NCI-H524 treated with DMSO at 0.1 percent for 48 hours (cell line): Measurements from ENCODE around the gene LMTK2.
A peak's percentile ranks its signal among the peaks of the same experiment; 100 is the strongest.

Source experiments
- DNase-seq: peaks from one replicate; lab custom pipeline; 2025; lab: John Stamatoyannopoulos, UW

LMTK2 gene

DNA sequence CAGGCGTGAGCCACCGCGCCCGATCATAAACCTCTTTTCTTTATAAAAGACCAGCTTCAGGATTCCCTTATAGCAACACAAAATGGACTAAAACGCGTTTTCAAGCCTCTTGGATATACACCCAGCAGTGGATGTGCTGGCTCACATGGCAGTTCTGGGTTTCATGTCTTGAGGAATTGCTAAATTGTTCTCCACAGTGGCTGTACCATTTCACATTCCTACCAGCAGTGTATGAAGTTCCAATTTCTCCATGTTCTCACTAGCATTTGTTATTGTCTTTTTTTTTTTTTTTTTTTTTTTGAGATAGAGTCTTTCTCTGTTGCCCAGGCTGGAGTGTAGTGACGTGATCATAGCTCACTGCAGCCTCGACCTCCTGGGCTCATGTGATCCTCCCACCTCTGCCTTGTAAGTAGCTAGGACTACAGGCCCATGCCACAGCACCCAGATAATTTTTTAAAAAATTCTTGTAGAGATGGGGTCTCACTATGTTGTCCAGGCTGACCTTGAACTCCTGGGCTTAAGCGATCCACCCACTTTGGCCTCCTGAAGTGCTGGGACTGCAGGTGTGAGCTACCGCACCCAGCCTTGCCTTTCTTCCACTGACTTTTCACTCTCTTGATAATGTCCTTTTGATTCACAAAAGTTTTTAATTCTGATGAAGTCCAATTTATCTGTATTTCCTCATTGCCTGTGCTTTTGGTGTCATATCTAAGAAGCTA is 127.9 kb downstream of the LMTK2 start:
- no peak for DNase-seq

DNA sequence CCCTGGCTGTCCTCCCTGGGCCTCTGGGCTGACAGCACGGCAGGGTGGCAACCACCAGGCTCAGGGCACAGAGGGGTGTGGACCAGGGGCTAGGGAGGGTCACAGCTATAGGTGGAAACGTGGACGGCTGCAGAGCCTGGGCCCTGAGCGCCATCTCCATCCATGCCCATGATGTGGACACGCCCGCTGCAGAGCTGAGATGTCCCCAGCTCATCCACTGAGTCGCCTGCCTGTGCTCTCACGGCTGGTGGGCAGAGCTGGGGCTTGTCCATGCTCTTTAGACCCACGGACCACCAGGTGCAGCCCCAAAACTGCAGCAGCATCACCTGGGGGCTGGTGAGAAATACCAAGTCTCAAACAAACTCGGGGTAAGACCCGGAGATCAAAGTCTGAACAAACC is 129.2 kb downstream of the LMTK2 start:
- no peak for DNase-seq

DNA sequence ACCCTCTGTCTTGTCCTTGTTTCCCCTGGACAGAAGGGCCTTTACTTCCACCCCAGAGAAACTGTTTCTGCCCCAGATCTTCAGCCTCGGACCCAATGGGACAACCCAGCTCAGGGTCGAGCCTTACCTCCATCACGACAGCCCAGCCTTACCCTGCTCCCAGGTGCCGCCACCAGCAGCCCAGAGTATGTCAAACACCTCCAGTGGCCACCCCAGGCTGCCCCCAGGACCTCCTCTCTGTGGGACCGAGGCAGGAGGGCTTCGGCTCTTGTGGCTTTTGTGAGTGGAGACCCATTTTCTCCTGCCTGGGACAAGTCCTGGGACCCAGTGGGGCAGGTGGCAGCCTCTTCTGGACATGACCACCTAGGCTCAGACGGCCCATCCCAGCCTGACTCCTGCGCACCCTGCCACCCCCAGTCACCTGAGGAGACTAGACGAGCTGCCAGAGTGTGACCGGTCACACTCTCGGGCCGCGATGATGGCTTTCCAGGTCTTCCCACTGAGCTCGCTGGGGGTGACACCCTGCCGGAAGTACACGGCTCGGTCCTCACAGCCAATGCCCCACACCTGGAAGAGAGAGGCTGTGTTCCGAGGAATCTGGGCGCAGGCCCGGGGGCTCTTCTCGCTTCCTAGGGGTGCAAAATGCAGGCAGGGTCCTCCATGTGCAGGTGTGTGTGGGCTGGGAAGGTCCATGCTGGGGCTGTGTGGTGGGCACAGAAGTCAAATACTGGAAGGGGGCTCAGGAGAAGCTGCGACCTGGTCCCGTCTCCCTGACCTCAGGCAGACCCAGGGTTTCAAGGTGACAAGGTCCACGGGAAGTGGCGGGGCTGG is 129.9 kb downstream of the LMTK2 start:
- DNase-seq, result no peak

DNA sequence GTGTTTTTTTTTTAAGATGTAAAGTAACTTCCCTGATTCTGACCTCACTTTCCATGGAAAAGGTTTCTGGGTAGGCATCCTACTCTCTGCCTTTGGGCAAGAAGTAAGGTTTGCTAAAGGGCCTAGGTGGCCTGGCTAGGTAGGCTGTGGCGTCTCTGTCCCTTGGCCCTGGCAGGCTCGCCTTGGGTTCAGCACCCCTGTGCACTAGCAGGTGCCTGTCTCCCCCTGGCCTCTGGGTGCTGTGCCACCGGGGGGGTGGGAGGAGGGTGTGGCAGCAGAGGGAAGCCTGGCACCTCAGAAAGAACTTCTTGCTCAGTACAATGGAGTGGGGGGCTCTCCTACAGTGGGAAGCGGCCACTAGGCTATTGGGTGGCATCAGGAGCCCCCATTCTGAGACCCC is 131.4 kb downstream of the LMTK2 start:
- DNase-seq, result no peak

DNA sequence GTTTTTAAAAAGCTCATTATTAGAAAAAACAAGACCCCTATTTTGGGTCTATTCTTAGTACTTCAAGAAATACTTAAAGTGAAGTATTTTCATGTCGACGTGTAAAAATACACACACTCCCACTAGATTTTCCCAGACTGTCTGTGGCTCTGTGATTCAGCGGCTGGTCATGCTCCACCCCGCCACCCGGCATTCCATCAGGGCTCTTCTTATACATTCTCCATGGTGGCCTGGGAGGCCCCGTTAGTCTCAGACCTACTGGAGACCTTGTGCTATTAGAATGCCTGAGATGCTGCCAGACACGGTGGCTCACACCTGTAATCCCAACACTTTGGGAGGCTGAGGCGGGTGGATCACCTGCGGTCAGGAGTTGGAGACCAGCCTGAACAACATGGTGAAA is 132.3 kb downstream of the LMTK2 start:
- no peak for DNase-seq

DNA sequence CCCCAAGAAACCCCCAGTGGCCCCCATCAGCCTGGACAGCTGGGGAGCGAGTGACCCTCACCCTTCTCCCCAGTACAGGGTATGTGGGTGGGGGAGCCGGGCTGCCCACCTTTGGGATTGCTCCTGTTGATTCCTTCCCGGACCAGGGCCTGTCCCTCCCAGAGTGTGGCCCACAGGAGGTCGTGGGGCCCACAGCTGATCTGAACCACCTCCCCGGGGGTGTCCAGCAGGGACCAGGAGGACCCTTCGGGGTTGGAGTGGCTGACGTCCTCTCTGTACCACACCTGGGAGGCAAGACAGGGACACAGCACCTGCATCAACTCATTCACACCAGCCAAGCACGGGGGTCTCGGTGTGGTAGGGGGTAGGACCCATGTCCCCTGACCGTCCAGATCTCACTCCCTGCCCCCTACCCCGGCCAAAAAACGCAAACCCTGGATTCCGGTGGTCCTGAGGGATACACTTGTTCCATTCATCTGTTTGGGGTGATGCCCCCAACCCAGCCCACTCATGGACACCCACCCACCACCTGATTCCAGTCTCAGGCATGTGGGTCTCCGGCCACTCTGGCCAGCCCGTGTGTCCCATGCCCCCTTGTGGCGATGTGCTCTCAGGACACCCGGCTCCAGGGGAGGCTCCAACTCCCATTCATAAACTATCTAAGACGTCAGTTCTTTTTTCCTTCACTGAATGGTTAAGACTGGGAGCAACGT is 134.5 kb downstream of the LMTK2 start:
- no peak for DNase-seq

DNA sequence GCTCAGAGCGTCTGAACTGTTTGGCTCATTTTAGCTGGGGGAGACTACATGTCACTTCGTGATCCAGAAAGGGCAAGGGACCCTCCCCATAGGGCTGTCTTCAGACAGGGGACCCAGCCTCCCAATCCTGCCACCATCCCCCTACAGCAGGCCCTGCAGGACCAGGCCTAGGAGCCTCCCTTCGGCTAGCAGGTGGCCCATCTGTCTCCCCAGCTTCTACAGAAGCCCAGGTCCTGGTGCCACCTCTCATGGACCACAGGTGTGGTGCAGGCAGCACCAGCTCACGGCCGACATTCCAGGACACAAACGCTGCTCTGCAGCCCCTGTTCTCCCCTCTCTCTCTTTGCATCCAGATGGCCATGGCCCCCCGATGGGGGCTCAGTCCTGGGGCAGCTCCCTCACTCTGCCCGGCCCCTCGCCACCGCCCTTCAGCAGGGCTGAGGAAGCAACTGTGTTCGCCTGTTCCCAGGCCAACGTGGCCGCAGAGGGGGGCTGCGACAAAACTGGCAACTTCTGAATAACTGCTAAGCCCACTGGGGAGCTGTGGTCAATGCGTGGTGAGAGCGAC is 135.1 kb downstream of the LMTK2 start:
- DNase-seq, result no peak

DNA sequence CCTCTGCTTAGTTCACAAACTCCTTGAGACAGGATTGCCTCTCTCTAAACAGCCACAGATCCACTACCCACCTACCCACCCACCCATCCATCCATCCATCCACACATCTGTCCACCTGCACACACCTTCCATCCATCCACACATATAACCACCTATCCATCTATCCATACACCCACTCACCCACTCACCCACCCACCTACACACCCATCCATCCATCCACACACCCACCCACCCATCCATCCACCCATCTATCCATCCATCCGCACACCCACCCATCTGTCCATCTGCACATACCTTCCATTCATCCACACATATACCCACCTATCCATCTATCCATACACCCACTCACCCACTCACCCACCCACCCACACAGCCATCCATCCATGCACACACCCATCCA is 135.7 kb downstream of the LMTK2 start:
- DNase-seq, result no peak

DNA sequence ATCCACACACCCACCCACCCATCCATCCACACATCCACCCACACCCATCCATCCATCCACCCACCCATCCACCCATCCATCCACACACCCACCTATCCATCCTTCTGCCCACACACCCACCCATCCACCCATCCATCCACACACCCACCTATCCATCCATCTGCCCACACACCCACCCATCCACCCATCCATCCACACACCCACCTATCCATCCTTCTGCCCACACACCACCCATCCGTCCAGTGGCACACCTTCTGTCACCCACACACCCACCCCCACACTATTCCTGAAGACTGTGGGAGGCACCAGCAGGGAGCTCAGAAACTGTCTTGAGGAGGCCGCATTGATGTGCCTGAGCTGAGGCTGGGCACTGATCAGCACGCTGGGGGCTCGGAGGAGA is 136.3 kb downstream of the LMTK2 start:
- DNase-seq, result no peak

DNA sequence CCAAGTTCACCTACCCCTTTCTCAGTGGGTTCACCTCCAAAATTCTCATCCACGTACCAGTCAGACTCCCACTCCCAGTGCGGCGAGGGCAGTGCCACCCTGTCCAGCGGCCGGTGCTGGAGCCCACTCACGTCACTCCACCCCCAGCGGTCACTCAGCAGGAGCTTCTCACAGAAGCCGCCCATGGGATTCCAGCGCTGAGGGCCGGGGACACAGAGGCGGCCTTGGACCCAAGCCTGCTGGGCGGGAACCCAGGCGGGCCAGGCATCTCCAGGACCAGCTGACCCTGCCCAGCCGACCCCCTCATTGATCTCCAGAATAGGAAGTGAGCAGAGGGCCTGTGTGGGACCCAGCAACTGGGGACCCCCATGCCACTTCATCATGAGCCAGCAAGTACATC is 138.2 kb downstream of the LMTK2 start:
- no peak for DNase-seq

DNA sequence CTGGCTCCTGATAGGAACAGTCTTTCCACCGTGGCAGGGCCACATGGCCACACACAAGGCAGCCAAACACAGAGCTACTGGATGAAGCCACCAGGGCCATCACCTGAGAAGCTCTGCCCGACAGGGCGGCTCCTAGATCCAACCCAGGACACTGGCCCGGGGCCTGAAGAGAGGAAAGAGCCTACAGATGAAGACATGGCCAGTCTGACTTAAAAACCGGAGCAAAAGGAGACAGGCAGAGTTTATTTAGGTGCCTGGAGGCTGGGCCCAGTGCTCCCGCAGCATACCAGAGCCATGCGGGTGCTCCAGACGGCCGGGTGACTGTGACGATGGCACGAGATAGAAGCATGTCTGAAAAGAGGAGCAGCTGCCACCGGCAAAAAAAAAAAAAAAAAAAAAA is 141.5 kb downstream of the LMTK2 start:
- no peak for DNase-seq

DNA sequence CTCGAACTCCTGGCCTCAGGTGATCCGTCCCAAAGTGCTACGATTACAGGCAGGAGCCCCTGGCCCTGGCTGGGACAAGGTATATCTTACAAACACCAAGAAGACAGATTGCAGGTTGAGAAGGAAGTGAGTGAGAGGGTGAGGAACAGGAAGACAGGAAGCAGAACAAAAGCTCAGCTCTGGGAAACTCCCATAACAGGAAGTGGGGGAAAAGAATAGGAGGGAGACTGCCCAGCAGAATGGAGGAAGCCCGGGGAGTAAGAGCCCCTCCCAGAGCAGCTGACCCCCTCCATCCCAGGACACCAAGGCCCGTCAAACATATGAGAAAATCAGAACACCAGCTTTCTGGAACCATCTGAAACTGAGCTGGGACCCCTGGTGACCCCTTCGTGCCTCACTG is 142.4 kb downstream of the LMTK2 start:
- DNase-seq, result no peak

DNA sequence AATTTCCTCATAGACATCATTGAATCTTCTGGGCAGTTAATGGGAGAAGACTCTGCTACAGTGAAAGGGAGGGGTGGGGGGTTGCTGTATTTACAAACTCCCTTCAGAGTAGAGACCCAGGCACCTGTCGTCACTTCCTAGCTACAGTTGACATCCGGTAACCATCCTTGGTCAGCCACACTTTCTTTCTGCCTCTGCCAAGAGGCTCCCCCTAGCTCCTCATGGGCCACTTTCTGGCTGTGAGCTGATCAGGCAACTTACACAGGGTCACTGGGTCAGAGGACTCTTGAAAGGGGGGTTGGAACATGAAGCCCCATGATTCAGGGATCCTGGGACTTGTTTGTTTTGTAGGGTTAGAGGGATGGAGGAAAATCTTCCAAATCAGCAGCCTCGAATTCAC is 144.1 kb downstream of the LMTK2 start:
- no peak for DNase-seq

DNA sequence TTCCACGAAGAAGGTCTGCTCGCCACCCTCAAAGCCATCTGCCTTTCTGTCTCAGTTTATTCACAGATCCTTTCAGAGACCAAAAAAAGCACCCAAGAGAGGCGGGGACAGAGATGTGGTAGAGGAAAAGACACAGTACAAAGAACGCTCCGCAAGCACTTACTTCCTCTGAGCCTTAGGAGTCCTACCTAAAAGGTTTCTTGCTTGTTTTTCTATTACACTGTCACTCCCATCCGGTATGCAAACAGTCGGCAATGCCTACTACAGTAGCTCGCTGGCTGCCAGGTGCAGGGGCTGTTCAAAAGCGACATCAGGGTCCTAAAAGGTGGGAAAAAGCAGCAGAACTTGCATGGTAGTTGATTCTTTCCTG is 144.6 kb downstream of the LMTK2 start:
- DNase-seq, result no peak

DNA sequence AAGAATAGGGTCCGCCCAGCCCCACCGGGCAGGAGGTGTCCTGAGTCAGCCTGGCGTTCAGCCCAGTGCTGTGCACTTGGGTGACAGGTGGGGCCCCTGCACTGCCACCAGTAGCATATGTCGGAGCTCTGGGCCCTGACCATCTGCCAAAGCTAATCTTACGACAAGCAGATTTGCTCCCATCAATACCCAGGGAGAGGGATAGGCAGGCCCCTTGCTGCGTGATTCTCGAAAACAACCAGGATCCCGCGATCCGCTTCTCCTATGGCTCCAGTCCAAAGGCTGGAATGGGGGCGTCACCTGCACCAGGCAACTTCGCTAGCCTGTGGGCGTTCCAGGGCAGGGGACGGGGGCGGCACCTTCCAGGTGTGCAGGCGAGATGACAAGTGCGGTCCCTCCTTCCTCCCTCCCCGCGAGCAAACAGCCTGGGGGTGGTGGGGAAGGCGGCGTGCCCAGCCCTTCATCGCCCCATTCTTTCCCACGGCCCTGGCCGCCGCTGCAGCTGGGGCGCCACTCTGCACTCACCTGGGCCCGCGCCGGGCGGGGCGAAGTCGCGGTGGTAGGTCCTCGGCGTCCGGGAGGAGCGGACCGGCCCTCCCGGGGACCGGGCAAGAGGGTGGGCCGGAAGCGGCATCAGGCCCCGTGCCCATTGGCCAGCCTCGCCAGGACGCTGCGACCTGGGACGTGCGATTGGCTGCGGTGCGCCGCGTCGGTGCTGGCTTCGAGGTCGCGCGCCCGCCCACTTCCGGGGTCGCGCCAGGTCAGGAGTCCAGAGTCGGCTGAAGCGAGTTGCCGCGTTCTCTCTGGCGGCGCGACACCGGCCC is 145.2 kb downstream of the LMTK2 start, which contains the start of gene TECPR1:
TSS of gene TECPR1 (minus strand) at position 632 of the 824 bp plus-strand sequence. CDS start 6,086 bp downstream, outside the sequence.
- peak; percentile 89 for DNase-seq

DNA sequence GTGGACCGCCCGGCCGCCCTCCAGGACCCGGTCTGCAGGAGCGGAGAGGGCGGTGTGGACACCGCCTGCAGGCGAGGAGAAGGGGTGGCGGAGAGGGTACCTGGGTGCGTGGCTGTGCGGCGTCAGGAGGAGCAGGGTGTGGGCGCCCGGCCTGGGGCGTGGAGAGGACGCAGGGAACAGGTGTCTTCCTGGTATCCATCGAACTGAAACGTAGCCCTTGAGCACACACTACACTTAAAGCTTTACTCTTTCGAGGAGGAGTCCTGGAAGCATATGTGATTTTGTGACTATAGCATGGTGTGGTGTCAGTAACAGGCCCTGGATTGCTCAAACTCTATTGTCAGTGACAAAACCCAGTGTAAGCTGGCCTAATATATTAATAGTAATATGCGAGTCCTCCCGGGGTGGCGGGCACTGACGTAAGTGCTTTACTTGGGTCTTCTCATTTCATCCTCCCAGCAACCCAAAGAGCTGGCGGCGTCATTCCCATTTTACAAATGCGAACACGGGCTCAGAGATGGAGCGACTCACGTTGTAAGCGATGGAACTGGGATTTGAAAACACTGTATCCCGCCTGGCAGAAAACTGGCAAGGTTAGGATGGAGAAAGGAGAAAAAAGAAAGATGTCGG is 145.9 kb downstream of the LMTK2 start:
- no peak for DNase-seq

DNA sequence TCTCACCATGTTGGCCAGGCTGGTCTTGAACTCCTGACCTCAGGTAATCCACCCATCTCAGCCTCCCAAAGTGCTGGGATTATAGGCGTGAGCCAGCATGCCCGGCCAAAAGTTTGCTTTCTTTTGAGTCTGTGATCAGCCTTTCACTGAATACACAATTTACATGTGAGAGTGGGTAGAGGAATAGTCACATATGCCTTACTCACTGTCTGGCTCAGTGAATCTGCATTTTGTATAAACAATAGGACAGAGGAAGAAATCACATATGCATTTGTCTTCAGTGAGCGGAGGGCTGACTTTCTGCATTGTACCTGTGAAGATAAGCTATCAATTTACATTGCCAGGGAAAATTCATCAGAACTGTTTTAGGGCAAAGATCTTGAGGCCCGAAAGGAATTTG is 147.9 kb downstream of the LMTK2 start:
- DNase-seq, result no peak

DNA sequence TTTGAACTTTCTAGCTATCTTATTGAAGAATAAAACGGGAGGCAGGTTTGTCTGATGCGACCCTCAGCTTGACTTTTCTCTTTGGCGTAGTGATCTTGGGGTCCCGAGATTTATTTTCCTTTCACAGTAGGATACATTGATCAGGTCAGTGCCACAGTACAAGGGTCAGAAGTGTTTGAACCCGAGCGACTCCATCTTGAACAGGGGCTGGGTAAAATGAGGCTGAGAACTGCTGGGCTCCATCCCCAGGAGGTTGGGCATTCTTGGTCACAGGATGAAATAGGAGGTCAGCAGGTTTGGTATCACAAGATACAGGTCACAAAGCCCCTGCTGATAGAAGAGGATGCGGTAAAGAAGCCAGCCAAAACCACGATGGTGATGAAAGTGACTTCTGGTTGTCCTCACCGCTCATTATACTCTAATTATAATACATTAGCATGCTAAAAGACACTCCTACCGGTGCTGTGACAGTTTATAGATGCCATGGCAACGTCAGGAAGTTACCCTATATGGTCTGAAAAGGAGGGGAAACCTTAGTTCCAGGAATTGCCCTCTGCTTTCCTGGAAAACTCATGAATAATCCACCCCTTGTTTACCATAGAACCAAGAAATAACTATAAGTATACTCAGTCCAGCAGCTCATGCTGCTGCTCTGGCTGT is 148.4 kb downstream of the LMTK2 start:
- DNase-seq, result no peak

DNA sequence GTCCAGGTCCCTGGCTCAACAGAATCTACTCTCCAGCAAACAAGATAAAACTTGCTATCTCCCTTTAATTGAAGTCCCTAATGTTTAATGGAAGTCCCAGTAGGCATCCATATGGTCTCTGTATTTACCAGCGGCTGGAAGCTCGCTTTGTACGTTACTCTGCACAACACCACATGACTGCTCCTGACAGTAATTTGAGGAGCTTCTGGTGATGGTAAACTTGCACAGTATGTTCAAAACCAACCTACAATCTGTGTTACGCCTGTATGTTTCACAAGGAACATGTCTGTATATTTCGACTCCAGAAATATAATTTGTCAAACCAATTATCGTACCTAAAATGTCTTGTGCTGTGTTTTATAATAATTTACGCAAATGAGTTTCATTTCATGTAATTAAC is 149.8 kb downstream of the LMTK2 start:
- DNase-seq, result no peak

DNA sequence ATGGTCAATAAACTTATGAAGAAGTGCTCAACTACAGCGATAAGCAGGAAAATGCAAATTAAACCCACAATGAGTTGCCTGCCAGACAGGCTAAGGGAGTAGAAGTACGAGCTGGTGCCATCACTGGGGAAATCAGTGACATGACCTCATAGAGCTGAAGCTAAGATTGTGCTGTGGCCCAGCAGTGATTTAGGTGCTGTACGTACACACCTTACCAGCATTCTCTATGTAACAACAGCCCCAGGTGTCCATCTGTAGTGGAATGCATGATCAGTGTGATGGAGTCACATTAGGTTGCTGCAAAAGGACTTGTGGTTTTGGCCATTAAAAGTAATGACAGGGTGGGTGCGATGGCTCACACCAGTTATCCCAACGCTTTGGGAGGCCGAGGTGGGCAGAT is 151.0 kb downstream of the LMTK2 start:
- no peak for DNase-seq
